ENCODE data around the gene FBN3.
"Not testable (repeated sequence)": the region's sequence is repeated elsewhere in the genome, so short reads cannot be mapped to it uniquely, and the experiment has no call there.

FBN3 gene

GRCh38 chr19:8115805-8116396, 33.5 kb downstream of the FBN3 start:
- DNase-seq, result no peak

GRCh38 chr19:8113017-8113416, 36.4 kb downstream of the FBN3 start:
- no peak for DNase-seq

GRCh38 chr19:8111376-8111775, 38.0 kb downstream of the FBN3 start:
- no peak for DNase-seq

- DNase-seq, result no peak
These were observed 38.5 kb downstream of the FBN3 start for GRCh38 chr19:8110931-8111330.

GRCh38 chr19:8109890-8110662, 39.3 kb downstream of the FBN3 start:
- DNase-seq, result no peak

- DNase-seq, result no peak
These were observed 39.9 kb downstream of the FBN3 start for GRCh38 chr19:8109455-8109854.

GRCh38 chr19:8108560-8109445, 40.6 kb downstream of the FBN3 start:
- DNase-seq, result peak; percentile 67

GRCh38 chr19:8107301-8107903, 42.0 kb downstream of the FBN3 start:
- no peak for DNase-seq

GRCh38 chr19:8105471-8105870, 43.9 kb downstream of the FBN3 start:
- DNase-seq, result no peak

GRCh38 chr19:8101910-8102309, 47.5 kb downstream of the FBN3 start:
- DNase-seq, result not testable (repeated sequence)

GRCh38 chr19:8101311-8101710, 48.1 kb downstream of the FBN3 start:
- DNase-seq, result no peak

- DNase-seq, result peak; percentile 98
These were observed 51.5 kb downstream of the FBN3 start for GRCh38 chr19:8097681-8098567.

- DNase-seq, result no peak
These were observed 52.2 kb downstream of the FBN3 start for GRCh38 chr19:8097198-8097597.

GRCh38 chr19:8096071-8096470, 53.3 kb downstream of the FBN3 start:
- no peak for DNase-seq

- DNase-seq, result no peak
These were observed 54.0 kb downstream of the FBN3 start for GRCh38 chr19:8095354-8095886.

GRCh38 chr19:8094336-8094735, 55.1 kb downstream of the FBN3 start:
- no peak for DNase-seq

GRCh38 chr19:8093740-8094139, 55.7 kb downstream of the FBN3 start:
- DNase-seq, result no peak

- DNase-seq, result no peak
These were observed 58.4 kb downstream of the FBN3 start for GRCh38 chr19:8090950-8091349.

- no peak for DNase-seq
These were observed 59.5 kb downstream of the FBN3 start for GRCh38 chr19:8089664-8090601.

- no peak for DNase-seq
These were observed 60.4 kb downstream of the FBN3 start for GRCh38 chr19:8088752-8089663.
